Measurements from ENCODE around the gene DPH1. TPM values are rescaled to one million over a fixed set of nuclear protein-coding genes. Genes with fewer than 3 reads are reported as not detected.

DPH1 gene
- total RNA-seq, 1 donor from 2014 or later = 36.6 TPM

DNA sequence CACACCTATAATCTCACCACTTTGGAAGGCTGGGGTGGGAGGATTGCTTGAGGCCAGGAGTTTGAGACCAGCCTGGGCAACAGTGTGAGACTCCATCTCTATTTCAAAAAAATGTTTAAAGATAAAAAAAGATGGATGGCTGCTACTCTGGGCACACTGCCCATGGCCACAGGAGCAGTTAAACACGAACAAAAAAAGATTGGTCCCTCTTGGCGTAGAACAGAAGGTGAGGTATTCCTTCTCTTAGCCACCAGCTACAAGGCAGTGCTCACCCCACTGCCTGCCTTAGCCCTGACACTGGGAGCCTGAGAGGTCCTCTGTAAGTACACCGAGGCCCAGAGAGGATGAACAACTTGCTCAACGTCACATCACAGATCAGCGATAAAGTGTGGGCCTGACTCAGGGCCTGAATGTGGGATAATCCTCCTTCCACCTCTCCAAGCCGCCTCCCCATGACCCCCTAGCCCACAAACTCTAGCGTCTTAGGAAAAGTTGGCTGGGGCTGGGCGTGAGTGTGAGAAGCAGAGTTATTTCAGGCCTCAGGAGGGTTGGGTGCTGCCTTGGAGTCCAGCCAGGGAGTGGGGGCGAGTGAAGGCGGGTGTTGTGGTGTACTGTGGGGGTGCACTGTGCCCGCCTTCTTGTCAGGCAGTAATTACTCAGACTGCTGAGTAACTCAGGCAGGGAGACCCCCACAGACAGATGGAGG, 2.3 kb upstream of the DPH1 start:
- intact Hi-C loops (cut with micrococcal nuclease) = no loop called here

DNA sequence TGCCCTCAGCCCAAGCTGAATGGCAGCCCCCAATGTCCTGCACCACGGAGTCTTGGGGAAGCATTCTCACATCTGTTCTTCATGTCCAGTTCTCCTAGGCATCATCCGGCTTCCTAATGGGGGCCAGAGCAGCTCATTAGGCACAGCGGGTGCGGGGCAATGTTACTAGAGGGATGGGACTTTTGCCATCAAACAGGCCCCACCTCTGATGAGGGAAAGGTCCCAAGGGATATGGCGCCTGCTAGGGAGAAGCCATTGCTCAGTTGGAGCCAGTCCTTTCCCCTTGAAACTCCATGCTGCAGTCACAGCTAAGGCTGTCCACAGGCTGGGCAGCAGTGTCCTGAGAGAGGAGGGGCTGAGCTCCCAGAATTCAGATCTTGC, 1.7 kb upstream of the DPH1 start:
- intact Hi-C loops (cut with micrococcal nuclease) = no loop called here

DNA sequence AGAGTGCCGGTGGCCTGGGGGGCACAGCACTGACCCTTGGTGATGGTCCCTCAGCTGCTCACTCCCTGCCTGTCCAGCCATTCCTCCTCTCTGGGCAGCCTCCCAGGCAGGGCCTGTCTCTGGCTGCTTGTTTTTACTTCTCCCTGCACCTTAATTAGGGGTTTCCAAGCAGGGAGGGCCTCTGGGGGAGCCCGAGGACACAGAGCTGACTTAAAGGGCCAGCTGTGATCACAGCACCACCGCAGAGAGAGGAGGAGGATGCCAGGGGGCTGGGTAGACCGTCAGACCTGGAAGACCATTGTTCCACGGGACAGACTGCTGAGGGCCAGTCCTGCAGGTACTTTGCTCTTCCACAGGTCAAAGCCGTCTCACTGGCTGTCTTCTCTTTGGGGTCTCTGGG, 1.2 kb upstream of the DPH1 start:
- intact Hi-C loops (cut with micrococcal nuclease) = no loop called here

DNA sequence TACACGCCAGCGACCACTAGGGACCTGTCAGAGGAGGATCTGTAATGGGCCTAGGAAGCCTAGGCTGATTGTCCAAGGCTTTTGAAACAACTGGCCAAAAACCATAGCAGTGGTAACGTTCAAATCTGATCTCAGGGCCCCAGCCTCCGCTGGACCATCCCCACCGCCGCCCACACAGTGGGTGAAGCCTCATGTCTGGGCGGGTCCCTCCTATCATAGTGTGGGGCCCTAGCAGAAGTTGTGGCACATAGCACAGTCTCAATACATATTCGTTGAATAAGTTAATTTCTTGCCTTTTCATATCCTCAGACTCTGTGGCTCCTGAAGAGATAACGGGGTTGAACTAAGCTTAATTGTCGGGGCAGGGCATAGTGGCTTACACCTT, 818 bp downstream of the DPH1 start:
- intact Hi-C loops (cut with micrococcal nuclease) = loop anchor here (1.0 kb wide), 4 partner anchors 12 to 346 kb away; partner anchors contain the start of genes OVCA2 and PRPF8

DNA sequence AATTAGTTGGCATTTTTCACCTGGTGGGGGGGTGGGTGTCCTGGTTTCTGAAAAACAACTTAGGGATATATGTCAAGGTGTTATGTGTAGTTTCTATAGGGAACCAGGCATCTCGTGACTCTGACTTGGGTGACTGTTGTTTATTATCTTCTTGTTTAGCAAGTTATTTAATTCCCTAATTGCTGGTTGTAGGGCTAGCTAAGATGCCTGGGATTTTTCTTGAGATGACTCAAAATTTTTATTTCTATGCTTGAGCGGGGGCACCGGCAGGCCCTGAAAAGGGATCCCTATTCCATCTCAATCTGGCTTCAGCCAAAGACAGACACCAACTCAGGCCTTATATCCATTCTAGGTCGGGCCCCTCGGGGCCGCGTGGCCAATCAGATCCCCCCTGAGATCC, 3.2 kb downstream of the DPH1 start:
- intact Hi-C loops (cut with micrococcal nuclease) = no loop called here

DNA sequence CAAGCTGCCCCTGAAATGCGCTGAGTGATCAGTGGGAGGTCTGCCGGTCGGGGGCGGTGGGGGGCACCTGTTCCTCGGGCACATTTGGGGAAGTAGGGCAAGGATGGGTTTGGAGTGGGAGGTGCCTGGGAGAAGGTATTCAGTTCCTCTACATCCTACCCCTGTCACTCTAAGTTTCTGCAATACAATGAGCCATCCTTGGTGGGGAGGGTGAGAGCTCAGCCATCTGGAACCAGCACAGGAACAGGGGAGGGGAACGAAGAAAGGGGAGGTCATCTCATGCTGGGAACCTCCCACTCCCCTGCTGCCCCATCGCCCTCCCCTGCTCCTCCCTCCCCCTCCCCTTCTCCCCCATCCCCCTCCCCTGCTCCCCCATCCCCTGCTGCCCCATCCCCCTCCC, 4.2 kb downstream of the DPH1 start:
- intact Hi-C loops (cut with micrococcal nuclease) = no loop called here

DNA sequence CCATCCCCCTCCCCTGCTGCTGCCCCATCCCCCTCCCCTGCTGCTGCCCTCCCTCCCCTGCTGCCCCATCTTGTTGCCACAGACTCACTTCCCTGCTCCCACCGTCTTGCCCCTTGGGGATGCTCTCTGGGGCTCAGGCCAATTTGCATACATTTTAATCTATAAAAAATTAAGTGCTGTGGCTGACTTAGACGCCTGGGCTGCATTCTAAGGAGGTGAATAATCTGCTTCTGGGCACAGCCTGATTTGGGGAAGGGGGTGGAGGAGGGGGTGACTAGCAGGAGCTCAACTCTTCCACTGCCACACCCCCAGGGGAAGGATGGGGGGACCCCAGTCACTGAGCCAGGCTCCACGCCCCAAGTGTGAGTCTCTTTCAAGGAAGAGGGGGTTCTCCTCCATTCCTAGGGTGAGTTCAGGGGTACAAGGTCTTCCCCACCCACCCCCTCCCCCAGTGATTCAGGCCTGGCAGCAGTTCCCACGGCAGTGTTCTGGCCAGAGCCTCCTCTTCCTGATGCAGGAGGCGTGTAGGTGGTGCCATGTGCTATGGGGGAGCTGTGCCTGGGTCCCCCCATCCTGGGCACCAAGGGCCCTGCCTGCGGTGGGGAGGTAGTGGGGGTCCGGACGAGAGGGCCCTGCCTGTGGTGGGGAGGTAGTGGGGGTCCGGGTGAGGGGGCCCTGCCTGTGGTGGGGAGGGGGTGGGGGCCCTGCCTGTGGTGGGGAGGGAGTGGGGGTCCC, 5.0 kb downstream of the DPH1 start:
- intact Hi-C loops (cut with micrococcal nuclease) = no loop called here

DNA sequence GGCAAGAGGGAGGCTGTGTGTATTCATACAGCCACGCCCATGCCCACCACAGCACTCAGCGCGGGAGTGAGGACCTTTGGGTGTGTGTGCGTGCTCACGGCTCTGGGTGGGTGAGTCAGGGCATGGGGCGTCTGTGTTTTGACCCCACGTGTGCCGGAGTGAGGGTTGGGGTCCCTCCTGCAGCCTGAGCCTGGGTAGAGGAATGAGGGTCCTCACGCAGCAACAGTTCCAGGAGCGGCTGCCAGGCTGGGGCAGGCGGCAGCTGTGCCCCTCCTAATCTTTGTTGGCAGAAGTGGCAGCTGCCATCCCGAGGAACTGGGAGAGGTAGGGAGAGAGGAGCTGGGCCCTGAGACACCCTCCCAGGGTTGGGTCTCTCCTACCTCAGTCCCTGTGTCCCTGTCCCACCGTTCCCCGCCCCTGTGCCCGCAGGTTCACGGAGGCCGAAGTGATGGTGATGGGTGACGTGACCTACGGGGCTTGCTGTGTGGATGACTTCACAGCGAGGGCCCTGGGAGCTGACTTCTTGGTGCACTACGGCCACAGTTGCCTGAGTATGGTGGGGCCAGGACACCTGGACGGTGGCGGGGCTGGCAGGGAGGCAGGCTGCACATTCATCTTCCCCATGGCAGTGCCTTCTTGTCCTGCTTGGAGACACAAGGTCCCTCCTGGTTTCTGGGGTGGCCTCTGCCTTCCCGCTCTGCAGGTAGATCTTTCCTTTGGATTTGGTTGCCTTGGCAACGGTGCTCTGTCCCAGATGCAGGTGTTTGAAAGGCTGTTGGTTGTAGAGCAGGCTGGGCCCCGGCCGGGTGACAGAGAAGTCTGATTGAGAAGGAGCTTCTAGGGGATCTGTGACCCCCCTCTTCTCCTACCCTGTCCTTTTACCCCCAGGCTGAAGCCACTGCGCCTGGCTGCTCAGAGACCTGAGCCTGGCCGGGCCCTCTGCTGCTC, 5.9 kb downstream of the DPH1 start:
- intact Hi-C loops (cut with micrococcal nuclease) = no loop called here

DNA sequence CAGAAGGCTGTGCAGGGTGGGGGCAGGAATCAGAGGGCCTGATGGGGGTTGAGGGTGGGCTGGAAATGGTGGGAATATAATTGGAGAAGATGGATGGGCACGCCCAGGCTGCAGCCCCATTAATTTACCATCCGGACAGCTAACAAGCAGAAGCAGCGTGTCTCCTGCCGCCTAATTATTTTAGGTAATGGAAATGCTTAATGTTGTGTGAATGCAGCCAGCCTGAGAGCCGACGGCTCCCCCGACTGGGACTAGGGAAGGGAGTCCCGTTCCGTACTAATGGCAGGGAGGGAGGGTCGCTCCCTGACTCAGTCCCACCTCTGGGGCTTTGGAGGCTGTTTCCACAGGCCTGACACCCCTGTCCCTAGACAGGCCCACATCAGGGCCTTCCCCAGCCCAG, 7.2 kb downstream of the DPH1 start:
- intact Hi-C loops (cut with micrococcal nuclease) = no loop called here

DNA sequence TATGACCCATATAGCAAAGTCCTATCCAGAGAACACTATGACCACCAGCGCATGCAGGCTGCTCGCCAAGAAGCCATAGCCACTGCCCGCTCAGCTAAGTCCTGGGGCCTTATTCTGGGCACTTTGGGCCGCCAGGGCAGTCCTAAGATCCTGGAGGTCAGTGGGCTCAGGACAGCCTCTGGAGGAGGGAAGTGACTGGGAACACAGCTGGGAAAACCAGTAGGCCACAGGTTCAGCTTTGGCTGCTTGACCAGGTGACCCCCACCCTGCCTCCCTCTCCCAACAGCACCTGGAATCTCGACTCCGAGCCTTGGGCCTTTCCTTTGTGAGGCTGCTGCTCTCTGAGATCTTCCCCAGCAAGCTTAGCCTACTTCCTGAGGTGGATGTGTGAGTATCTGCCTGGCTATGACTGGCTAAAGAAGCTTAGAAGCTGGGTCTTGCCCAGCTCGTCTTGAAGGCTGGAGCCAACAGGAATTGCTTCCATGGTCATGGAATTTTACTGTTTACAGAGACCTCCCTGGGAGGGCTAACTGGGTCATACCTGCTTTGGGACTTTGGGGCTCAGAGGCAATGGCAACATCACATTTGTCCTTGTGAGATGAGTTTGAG, 10.4 kb downstream of the DPH1 start:
- intact Hi-C loops (cut with micrococcal nuclease) = loop anchor here (10.0 kb wide), 1 partner anchor 396 kb away; the partner anchor contains the start of genes RILP and SCARF1

DNA sequence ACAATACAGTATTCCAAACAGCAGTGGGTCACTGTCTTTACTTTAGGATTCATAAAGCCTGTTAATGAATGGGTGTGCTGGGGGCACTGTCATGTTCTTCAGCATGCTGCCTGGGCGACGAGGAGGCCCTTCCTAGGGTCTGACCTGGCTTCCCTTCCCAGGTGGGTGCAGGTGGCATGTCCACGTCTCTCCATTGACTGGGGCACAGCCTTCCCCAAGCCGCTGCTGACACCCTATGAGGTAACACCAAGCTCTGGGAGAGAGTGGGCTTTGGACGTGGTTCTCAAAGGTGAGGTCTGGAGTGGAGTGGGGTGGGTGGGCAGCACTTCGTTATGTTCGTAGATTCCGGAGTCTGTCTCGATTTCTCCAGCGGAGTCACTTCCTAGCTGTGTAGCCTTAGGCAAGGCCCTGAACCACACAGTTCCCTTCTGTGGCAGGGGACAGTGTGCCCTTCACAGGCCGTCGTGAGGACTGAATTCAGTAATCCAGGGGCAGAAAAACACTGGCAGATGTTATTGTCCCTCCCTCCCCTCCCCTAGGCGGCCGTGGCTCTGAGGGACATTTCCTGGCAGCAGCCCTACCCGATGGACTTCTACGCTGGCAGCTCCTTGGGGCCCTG, 11.1 kb downstream of the DPH1 start:
- intact Hi-C loops (cut with micrococcal nuclease) = loop anchor here (1.0 to 10.0 kb wide), 2 partner anchors 16 to 396 kb away; partner anchors contain the start of genes RILP, RTN4RL1 and SCARF1

DNA sequence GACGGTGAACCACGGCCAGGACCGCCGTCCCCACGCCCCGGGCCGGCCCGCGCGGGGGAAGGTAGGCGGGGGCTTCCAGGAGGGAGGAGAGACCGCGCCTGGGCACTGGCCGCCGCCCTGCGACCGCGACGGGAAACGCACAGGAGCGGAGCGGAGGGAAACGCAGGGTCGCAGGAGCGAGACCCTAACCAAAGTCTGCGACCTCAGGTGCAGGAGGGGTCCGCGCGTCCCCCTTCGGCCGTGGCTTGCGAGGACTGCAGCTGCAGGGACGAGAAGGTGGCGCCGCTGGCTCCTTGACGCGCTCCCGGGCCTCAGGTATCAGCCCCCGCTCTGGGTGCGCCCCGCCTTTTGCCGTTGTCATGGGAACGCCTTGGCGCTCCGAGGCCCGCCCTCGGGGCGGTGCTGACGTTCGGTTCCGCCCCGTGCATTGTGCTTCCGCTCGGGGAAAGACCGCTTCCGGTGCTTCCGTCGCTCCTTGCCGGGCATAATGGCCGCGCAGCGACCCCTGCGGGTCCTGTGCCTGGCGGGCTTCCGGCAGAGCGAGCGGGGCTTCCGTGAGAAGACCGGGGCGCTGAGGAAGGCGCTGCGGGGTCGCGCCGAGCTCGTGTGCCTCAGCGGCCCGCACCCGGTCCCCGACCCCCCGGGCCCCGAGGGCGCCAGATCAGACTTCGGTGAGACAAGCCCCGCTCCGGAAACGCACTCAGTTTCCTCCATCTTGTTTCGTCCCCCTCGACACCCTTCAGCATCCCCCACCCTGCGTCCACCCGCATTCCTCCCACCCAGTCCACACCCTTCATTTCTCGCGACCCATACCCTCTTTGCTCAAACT, 11.8 kb downstream of the DPH1 start, which contains the start of gene OVCA2:
Gene OVCA2 (plus strand): TSS at position 462 of the 829 bp plus-strand sequence. CDS start 26 bp downstream, at position 488.
- intact Hi-C loops (cut with micrococcal nuclease) = loop anchor here (1.0 to 10.0 kb wide), 3 partner anchors 11 to 397 kb away; partner anchors contain the start of genes DPH1, RILP, RTN4RL1 and SCARF1

DNA sequence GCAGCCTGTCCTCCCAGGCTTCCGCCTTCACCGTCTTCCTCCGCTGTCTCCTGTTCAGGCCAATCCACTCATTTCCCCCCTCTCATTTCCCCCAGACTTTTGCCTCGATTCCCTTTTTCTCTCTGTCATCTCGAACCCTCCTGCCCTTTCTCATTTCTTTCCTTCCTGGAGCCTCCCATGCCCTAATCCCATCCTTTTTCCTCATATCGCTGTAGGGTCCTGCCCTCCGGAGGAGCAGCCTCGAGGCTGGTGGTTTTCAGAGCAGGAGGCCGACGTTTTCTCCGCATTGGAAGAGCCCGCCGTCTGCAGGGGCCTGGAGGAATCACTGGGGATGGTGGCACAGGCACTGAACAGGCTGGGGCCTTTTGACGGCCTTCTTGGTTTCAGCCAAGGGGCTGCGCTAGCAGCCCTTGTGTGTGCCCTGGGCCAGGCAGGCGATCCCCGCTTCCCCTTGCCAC, 12.5 kb downstream of the DPH1 start:
- intact Hi-C loops (cut with micrococcal nuclease) = loop anchor here (1.0 to 10.0 kb wide), 2 partner anchors 12 to 398 kb away; partner anchors contain the start of genes DPH1, RILP and SCARF1

DNA sequence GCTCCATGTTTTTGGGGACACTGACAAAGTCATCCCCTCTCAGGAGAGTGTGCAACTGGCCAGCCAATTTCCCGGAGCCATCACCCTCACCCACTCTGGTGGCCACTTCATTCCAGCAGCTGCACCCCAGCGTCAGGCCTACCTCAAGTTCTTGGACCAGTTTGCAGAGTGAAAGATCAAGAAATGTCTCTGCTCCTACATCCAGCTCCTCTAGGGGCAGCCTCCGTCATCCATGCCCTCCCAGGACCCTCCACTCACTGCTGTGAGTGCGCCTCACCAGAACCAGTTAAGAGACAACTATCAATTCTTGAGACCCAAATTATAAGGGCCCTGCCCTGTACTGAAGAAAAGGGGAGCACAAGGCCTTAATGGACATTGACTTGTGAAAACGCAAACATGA, 13.0 kb downstream of the DPH1 start:
- intact Hi-C loops (cut with micrococcal nuclease) = loop anchor here (1.0 to 10.0 kb wide), 2 partner anchors 13 to 398 kb away; partner anchors contain the start of genes DPH1, RILP and SCARF1

DNA sequence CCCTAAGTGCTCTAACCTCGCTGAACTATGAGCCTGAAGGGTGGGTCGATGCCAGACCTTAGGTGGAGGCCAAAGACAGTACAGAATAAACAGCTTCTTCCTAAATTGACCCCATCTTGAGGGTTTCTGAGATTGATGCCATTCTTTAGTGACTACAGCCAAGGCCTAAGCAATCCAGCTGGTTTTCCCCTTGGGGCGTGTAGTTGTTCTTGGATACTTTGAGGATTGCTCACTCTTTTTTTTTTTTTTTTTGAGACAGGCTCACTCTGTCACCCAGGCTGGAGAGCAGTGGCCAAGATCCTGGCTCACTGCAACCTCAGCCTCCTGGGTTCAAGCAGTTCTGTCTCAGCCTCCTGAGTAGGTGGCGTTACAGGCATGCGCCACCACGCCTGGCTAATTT, 13.8 kb downstream of the DPH1 start:
- intact Hi-C loops (cut with micrococcal nuclease) = loop anchor here (10.0 kb wide), 1 partner anchor 399 kb away; the partner anchor contains the start of genes RILP and SCARF1

DNA sequence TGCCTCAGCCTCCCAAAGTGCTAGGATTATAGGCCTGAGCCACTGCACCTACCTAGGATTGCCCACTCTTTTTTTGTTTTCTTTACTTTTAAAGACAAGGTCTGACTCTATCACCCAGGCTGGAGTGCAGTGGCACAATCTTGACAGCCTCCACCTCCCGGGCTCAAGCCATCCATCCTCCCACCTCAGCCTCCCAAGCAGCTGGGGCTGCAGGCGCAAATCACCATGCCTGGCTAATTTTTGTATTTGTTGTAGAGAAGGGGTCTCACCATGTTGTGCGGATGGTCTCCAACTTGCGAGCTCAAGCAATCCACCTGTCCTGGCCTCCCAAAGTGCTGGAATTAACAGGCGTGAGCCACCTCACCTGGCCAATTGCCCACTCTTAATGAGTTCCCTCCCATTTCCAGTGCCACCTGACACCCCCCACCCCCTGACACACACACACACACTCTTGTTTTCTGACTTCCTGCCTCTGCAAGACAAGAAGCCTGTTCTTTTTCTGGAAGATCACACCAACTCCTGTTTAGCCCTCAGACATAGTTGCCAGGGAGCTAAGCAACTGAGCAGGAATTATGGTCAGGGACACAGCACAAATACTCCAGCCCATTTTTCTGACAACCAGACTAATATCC, 14.4 kb downstream of the DPH1 start:
- intact Hi-C loops (cut with micrococcal nuclease) = loop anchor here (10.0 kb wide), 1 partner anchor 400 kb away; the partner anchor contains the start of genes RILP and SCARF1

DNA sequence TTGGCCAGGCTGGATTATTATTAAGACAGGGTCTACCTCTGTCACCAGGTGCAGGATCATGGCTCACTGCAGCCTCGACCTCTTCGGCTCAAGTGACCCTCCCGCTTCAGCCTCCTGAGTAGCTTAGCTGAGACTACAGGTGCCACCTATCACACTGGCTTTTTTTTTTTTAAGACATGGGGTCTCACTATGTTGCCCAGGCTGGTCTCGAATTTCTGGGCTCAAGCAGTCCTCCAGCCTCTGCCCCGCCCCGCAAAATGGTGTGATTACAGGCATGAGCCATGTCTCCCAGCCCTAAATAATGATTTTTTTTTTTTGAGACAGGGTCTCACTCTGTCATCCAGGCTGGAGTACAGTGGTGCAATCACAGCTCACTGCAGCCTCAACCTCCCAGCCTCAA, 17.6 kb downstream of the DPH1 start:
- intact Hi-C loops (cut with micrococcal nuclease) = loop anchor here (10.0 kb wide), 1 partner anchor 403 kb away; the partner anchor contains the start of genes RILP and SCARF1

DNA sequence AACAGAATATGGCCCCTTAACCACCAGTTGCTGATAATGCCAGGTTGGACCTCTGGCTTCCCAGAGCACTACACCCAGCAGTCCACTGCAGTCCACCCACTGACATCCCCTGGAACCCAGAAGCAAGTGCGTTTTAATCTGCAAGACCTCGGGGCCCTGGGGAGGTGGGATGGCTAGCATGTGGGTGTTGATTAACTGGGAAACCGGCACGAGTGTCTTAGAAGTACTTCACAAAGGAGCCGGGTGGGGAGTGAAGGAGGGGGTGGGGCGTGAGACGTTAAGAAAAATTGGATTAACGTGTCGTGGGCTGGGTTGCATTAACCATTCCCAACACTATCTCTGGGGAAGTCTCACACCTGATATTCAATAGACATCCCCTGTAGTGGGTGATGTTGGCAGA, 18.9 kb downstream of the DPH1 start:
- intact Hi-C loops (cut with micrococcal nuclease) = loop anchor here (2.0 to 10.0 kb wide), 2 partner anchors 352 to 404 kb away; partner anchors contain the start of genes MNT, RILP and SCARF1
